ENCODE results near the gene GALR2. TPM values are rescaled to one million over a fixed set of nuclear protein-coding genes. Genes with fewer than 3 reads are reported as not detected.

GALR2 gene
- total RNA-seq, 1 experiment from 2014 or later, result not detected

- no peak for TF ChIP-seq EZH2 (IDR thresholded peaks at IDR 0.05; ENCODE audit: borderline replicate concordance, low read depth, low read length, poor library complexity, severe bottlenecking)
- TF ChIP-seq, protein P1, sequence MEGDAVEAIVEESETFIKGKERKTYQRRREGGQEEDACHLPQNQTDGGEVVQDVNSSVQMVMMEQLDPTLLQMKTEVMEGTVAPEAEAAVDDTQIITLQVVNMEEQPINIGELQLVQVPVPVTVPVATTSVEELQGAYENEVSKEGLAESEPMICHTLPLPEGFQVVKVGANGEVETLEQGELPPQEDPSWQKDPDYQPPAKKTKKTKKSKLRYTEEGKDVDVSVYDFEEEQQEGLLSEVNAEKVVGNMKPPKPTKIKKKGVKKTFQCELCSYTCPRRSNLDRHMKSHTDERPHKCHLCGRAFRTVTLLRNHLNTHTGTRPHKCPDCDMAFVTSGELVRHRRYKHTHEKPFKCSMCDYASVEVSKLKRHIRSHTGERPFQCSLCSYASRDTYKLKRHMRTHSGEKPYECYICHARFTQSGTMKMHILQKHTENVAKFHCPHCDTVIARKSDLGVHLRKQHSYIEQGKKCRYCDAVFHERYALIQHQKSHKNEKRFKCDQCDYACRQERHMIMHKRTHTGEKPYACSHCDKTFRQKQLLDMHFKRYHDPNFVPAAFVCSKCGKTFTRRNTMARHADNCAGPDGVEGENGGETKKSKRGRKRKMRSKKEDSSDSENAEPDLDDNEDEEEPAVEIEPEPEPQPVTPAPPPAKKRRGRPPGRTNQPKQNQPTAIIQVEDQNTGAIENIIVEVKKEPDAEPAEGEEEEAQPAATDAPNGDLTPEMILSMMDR (conservative IDR thresholded peaks at IDR 0.05; ENCODE audit: low read depth, low read length), result no peak
- no TSS peak for BruUV-seq (replicated peaks)
- Histone ChIP-seq H3K36me3 (ENCODE audit: insufficient read depth, low read length, poor library complexity, severe bottlenecking) (peaks cover 42% of the 10 kb centered on the region), H3K27me3 (replicated peaks; ENCODE audit: insufficient read depth, low read depth, low read length, poor library complexity) (no peaks in the 10 kb centered on the region), H3K9me3 (ENCODE audit: low read depth, low read length, poor library complexity, severe bottlenecking) (no peaks in the 10 kb centered on the region), H3K4me1 (ENCODE audit: insufficient read depth, low read length, poor library complexity, severe bottlenecking) (no peaks in the 10 kb centered on the region), H3K27ac (ENCODE audit: low read depth, low read length, poor library complexity, severe bottlenecking) (no peak overlapping the region), H3K4me3 (ENCODE audit: low read depth, low read length, poor library complexity, severe bottlenecking) (no peak overlapping the region)
- POLR2A ChIA-PET (ENCODE audit: low non-redundant PET), result no interaction called here
- CTCF ChIA-PET, result no interaction called here
- DNase-seq (ENCODE audit: low spot score), result no peak
- intact Hi-C loops (cut with micrococcal nuclease; ENCODE audit: unreplicated experiment), result no loop called here
These were observed 11.8 kb downstream of the GALR2 start for GRCh38 chr17:76086384-76086783.

DNA sequence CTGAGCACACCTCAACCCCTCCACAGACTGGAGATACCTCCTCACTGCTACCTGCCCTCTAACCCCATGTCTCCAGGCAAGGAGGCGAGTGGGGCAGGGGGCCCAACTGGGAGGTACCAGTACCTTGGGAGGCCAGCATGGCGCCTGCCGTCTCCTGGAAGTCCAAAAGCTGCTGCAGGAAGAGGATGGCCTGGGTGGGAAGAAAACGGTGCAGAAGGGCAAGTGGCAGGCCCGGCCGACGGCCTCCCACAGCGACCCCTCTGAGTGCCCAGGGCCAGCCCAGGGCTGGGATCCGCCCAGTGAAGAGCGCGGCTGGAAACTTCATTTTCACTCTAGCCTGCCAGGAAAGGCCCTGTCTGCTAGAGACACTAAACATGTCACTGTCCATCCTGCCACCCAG lies 12.9 kb downstream of the GALR2 start:
- no TSS peak for BruUV-seq (replicated peaks)
- ChIA-PET CTCF (no interaction called here), POLR2A (ENCODE audit: low non-redundant PET) (no interaction called here)
- Histone ChIP-seq H3K9me3 (ENCODE audit: low read depth, low read length, poor library complexity, severe bottlenecking) (no peaks in the 10 kb centered on the region), H3K27me3 (replicated peaks; ENCODE audit: insufficient read depth, low read depth, low read length, poor library complexity) (no peaks in the 10 kb centered on the region), H3K27ac (ENCODE audit: low read depth, low read length, poor library complexity, severe bottlenecking) (no peak overlapping the region), H3K36me3 (ENCODE audit: insufficient read depth, low read length, poor library complexity, severe bottlenecking) (peaks cover 38% of the 10 kb centered on the region), H3K4me3 (ENCODE audit: low read depth, low read length, poor library complexity, severe bottlenecking) (no peak overlapping the region), H3K4me1 (ENCODE audit: insufficient read depth, low read length, poor library complexity, severe bottlenecking) (no peaks in the 10 kb centered on the region)
- TF ChIP-seq EZH2 (IDR thresholded peaks at IDR 0.05; ENCODE audit: borderline replicate concordance, low read depth, low read length, poor library complexity, severe bottlenecking), result no peak
- TF ChIP-seq, protein P1 (conservative IDR thresholded peaks at IDR 0.05; ENCODE audit: low read depth, low read length), result no peak
- intact Hi-C loops (cut with micrococcal nuclease; ENCODE audit: unreplicated experiment), result no loop called here
- DNase-seq (ENCODE audit: low spot score), result no peak

DNA sequence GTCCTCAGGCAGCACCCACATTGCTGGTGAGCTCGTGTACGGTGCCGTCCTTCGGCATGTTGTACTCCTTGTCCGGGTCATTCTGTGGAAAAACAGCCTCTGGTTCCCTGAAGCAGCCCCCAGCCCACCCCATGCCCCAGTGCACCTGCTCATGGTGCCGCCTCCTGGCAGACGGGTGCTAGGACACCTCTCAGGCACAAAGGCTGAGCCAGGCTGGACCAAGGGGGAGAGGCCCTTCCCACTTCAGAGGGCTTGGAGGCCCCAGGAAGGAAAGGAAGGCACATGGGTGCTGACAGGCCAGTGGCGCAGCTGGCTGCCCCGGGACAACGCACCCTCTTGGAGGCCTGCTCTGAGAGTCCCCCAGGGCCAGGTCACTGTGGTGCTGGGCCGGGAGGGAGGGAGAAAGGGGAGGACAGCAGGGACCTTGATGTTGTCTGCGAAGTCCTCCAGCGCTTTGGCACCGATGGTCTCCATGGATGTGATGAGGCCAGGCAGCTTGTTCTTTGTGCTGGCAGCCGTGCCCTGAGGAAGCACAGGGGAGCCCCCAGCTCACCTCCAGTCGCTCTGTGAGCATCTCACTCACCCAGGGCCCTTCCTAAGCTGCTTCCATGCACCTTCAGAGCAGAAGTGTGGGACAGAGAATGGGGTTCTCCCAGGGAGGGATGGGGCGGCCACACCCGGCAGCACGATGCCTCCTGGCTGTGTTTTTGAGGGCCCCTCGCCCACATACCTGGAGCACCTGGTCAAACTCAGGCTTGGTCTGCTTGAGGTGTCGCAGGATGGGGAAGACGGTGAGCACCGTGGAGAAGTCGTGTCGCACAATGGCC lies 13.7 kb downstream of the GALR2 start:
- no peak for TF ChIP-seq EZH2 (IDR thresholded peaks at IDR 0.05; ENCODE audit: borderline replicate concordance, low read depth, low read length, poor library complexity, severe bottlenecking)
- TF ChIP-seq, protein P1 (conservative IDR thresholded peaks at IDR 0.05; ENCODE audit: low read depth, low read length), result 0 out of 2 replicates have a peak, but pooled peaks have one; percentile 14
- BruUV-seq (replicated peaks), result no TSS peak
- H3K4me1 ChIP-seq (ENCODE audit: insufficient read depth, low read length, poor library complexity, severe bottlenecking), result no peaks in the 10 kb centered on the region
- POLR2A ChIA-PET (ENCODE audit: low non-redundant PET), result no interaction called here
- intact Hi-C loops (cut with micrococcal nuclease; ENCODE audit: unreplicated experiment), result no loop called here
- no peak overlapping the region for H3K4me3 ChIP-seq (ENCODE audit: low read depth, low read length, poor library complexity, severe bottlenecking)
- no peak for DNase-seq (ENCODE audit: low spot score)
- H3K9me3 ChIP-seq (ENCODE audit: low read depth, low read length, poor library complexity, severe bottlenecking), result no peaks in the 10 kb centered on the region
- H3K27me3 ChIP-seq (replicated peaks; ENCODE audit: insufficient read depth, low read depth, low read length, poor library complexity), result no peaks in the 10 kb centered on the region
- CTCF ChIA-PET, result no interaction called here
- no peak overlapping the region for H3K27ac ChIP-seq (ENCODE audit: low read depth, low read length, poor library complexity, severe bottlenecking)
- H3K36me3 ChIP-seq (ENCODE audit: insufficient read depth, low read length, poor library complexity, severe bottlenecking), result peaks cover 32% of the 10 kb centered on the region
